Spinal cord (tissue), 10 donors: ENCODE data around the gene IQSEC3. TPM values are rescaled to one million over a fixed set of nuclear protein-coding genes. Genes with fewer than 3 reads are reported as not detected.
"Not testable (repeated sequence)": the region's sequence is repeated elsewhere in the genome, so short reads cannot be mapped to it uniquely, and the experiment has no call there.

Source experiments
- DNase-seq, 6 donors: peaks; one replicate each; pipeline versions ENCODE4 v3.0.0 to v3.0.0-alpha.2; 2013 to 2015; ENCODE audit warnings: low spot score in 6 of 6, low read depth in 4 of 6
- H3K27ac ChIP-seq: one replicate; pipeline ENCODE4 v1.5.1; 2013; ENCODE audit warnings: low read depth, low read length, control low read depth
- H3K27me3 ChIP-seq: one replicate; pipeline ENCODE4 v1.6.1; 2013; ENCODE audit warnings: low read length; ENCODE audit not compliant: control insufficient read depth, insufficient read depth
- H3K36me3 ChIP-seq: one replicate; pipeline ENCODE4 v1.6.1; 2013; ENCODE audit warnings: low read length; ENCODE audit not compliant: control insufficient read depth, insufficient read depth
- H3K4me1 ChIP-seq: one replicate; pipeline ENCODE4 v1.6.1; 2013; ENCODE audit warnings: low read length; ENCODE audit not compliant: control insufficient read depth, insufficient read depth
- H3K4me3 ChIP-seq: one replicate; pipeline ENCODE4 v1.5.1; 2013; ENCODE audit warnings: low read depth, low read length, control low read depth
- H3K9me3 ChIP-seq: one replicate; pipeline ENCODE4 v1.6.1; 2013; ENCODE audit warnings: low read length; ENCODE audit not compliant: control insufficient read depth, insufficient read depth
- WGBS: methylation state at CpG from one replicate; pipeline ENCODE4 v1.1.5; 2013; ENCODE audit warnings: missing lambda C conversion rate; ENCODE audit not compliant: insufficient coverage; 5-methylcytosine and 5-hydroxymethylcytosine counted together
- polyA plus RNA-seq, 2 donors: library from polyadenylated mRNA; unstranded; fragments of 120-200 nt; gene quantifications; one replicate each; pipeline ENCODE4 v1.2.1, GENCODE V29; 2013; ENCODE audit not compliant: insufficient read length in 2 of 2
- total RNA-seq, 2 donors: library from RNA; depleted of rRNA in 1 of 2; stranded (reverse); fragments of 120-200 nt in 1 of 2; fragments of >200 nt in 1 of 2; gene quantifications; one replicate each; pipeline versions ENCODE4 v1.2.3 to v1.2.4, GENCODE V29; 2013 to 2014
- donor health status: healthy.

The IQSEC3 gene
- total and polyA plus RNA-seq, 4 donors: 7.8 to 65.3 (median 39.0) TPM

DNA sequence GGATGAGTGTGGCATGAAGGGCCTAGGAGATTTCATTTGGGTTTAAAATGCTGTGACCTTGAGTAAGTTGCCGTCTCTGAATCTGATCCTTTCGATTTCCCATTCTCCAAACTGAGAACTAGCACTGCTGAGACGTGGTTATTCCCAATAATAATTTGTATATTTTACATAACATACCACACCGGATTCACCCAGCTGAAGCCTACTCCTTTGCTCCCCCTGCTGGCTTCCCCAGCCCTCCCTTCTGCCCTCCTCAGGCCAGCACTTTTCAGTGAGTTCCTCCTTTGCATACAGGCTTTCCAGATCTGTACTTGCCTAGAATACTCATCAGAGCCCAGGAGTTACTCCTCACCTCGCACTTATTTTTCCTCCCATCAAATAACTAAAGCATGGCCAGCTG, 38.7 kb upstream of the IQSEC3 start:
- not testable (repeated sequence) for H3K9me3 ChIP-seq
- no CpG with 5 or more reads among the region's 5 CpGs for WGBS

DNA sequence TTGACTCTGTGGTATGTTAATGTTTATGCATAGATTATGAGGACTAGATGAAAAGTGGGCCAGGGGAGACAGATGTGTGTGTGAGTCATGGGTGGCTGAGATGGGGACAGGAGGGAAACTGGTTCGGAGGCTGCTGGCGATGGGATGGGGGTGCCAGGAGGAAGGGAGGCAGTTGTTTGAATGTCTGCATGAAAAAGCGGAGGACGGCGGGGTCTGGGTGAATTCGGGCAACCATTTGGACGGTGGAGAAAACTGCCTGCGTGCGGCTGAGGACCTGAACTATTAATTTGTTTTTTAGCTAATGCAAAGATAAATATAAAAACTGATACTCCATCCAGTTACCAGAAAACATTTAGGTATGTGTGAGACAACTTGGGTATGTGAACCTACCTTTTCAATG, 27.8 kb upstream of the IQSEC3 start:
- DNase-seq, H3K4me3 ChIP-seq, H3K27ac ChIP-seq, H3K9me3 ChIP-seq, H3K4me1 ChIP-seq, H3K27me3 ChIP-seq, H3K36me3 ChIP-seq: not testable (repeated sequence)
- no CpG with 5 or more reads among the region's 9 CpGs for WGBS

More for the DNA sequence above, 38.7 kb upstream of the IQSEC3 start:
- not testable (repeated sequence) for DNase-seq, H3K27ac ChIP-seq, H3K4me1 ChIP-seq, H3K27me3 ChIP-seq, H3K36me3 ChIP-seq, H3K4me3 ChIP-seq

DNA sequence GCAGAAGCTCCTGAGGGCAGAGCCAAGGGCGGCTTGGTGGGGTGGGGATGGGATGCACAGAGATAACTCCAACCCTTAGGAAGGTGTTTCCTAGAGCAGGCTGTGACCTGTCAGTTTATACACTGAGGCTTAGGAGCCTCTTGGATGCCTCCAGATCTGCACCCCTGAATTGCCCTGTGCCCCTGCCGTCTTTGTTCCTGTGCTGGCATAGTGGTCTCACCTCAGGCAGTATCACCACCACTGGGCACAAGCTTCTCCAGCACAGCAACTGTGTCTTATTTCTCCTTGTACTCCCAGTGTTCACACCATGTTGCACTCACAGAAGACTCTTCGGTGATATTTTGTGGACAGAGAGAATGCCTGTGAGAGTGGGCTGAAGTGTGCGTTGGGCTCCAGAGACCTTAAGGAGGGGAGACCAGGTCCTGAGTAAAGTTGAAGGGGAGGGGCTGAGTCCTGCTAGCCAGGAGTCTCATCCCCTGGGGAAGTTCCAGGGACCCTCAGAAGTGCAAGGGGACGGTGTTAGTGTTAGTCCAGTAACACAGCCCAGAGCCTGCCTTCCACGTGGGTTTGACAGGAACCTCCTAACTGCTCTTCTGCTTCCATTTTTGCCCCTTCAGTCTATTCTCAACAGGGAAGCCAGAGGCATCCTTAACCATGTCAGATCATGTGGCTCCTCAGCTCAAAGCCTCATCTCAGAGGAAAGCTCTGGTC, 26.9 kb upstream of the IQSEC3 start:
- H3K9me3 ChIP-seq, H3K27me3 ChIP-seq, H3K27ac ChIP-seq, DNase-seq, H3K4me1 ChIP-seq, H3K36me3 ChIP-seq, H3K4me3 ChIP-seq: not testable (repeated sequence)
- WGBS: 50% methylated on average over 2 of the region's 6 CpGs

DNA sequence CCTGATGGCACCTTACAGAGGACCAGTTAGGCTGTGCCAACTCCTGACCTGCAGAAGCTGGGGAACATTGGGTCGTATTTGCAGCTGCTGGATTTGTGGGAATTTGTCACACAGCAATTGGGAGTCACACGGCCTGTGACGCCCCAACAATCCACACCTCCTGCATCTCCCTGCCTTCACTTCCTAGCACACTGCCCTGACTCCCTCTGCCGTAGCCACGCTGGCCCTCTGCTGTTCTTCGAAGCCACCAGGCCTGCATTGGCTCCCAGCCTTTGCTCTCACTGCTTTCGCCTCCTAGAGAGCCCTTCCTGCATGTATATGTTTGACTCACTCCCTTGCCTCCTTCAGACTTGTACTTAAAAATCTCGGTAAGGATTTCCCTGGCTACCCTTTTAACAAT, 22.2 kb upstream of the IQSEC3 start:
- not testable (repeated sequence) for H3K9me3 ChIP-seq, H3K4me3 ChIP-seq, H3K4me1 ChIP-seq, H3K27ac ChIP-seq, H3K27me3 ChIP-seq, DNase-seq, H3K36me3 ChIP-seq
- WGBS: 74% methylated on average over 3 of the region's 8 CpGs

DNA sequence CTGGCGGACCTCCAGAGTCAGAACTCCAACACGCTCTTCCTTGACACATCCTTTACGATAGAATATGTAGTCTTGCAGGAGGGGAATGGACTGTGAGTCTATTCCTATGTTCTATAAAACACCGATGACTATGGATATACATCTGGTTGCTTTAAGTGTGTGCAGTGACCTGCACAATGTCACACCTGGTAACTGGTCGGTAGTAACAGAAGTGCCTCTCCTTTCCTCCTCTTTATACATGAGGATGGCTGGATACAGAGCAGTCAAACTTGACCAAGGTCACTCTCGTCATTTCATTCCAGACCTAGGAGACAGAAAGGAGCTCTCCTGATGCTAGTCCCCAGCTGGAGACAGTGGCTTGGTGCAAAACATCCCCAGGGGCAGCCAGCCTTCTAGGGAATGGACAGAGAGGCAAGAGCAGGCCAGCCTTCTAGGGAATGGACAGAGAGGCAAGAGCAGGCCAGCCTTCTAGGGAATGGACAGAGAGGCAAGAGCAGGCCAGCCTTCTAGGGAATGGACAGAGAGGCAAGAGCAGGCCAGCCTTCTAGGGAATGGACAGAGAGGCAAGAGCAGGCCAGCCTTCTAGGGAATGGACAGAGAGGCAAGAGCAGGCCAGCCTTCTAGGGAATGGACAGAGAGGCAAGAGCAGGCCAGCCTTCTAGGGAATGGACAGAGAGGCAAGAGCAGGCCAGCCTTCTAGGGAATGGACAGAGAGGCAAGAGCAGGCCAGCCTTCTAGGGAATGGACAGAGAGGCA, 21.2 kb upstream of the IQSEC3 start:
- not testable (repeated sequence) for DNase-seq, H3K27me3 ChIP-seq, H3K36me3 ChIP-seq, H3K9me3 ChIP-seq, H3K27ac ChIP-seq, H3K4me3 ChIP-seq, H3K4me1 ChIP-seq
- 78% methylated on average over 2 of the region's 6 CpGs for WGBS

DNA sequence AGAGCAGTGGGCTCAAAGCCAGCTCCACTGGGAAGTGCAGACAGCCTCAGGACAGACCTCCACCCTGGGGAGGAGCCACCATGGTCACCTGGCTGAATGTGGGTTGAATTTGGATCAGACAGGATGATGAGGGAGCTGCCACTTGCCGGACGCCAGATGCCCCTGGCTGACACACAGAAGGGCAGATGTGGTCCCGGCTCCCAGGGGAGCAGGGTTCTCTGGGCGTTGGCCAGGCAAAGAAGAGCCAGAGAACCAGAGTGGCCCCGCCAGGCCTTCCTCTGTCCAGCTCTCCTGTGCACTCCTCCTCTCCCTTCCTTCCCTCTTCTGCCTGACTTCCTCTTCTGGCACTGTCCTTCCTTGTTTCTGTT, 20.6 kb upstream of the IQSEC3 start:
- H3K36me3 ChIP-seq, H3K4me1 ChIP-seq, DNase-seq, H3K9me3 ChIP-seq, H3K27me3 ChIP-seq, H3K4me3 ChIP-seq, H3K27ac ChIP-seq: not testable (repeated sequence)
- no CpG with 5 or more reads among the region's 5 CpGs for WGBS

DNA sequence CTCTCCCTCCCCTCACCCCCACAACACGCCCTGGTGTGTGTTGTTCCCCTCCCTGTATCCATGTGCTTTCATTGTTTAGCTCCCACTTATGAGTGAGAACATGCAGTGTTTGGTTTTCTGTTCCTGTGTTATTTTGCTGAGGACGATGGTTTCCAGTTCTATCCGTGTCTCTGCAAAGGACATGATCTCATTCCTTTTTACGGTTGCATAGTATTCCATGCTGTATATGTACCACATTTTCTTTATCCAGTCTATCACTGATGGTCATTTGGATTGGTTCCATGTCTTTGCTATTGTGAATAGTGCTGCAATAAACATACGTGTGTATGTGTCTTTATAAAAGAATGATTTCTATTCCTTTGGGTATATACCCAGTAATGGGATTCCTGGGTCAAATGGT, 20.0 kb upstream of the IQSEC3 start:
- not testable (repeated sequence) for H3K4me3 ChIP-seq, H3K27me3 ChIP-seq, H3K9me3 ChIP-seq, H3K27ac ChIP-seq, H3K36me3 ChIP-seq, H3K4me1 ChIP-seq, DNase-seq
- no CpG with 5 or more reads among the region's 5 CpGs for WGBS

DNA sequence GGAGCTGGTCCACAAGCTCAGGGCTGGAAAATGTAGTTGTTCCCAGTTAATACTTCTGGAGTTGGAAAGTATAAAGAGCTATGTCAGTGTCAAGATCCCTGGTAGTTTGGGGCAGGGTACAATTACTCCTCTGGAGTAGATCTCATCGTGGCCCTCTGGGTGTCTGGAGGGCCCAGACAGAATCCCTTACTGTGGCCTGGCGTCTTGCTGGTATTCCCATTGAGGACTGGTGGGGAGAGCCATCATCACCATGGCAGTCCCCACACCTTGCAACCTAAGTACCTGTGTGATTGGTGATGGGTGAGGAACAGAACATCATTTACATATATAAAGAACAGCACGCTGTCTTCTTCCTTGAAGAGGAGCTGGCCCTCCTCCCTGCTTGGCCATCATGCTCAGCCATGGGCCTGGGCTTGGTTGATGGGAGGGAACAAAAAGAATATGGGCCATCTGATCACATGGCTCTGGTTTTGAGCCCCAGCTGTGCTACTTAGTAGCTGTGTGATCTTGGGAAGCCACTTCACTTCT, 18.8 kb upstream of the IQSEC3 start:
- H3K36me3 ChIP-seq, H3K4me3 ChIP-seq, H3K4me1 ChIP-seq, DNase-seq, H3K27me3 ChIP-seq, H3K27ac ChIP-seq, H3K9me3 ChIP-seq: not testable (repeated sequence)
- WGBS: 77% methylated on average over 1 of the region's 3 CpGs

DNA sequence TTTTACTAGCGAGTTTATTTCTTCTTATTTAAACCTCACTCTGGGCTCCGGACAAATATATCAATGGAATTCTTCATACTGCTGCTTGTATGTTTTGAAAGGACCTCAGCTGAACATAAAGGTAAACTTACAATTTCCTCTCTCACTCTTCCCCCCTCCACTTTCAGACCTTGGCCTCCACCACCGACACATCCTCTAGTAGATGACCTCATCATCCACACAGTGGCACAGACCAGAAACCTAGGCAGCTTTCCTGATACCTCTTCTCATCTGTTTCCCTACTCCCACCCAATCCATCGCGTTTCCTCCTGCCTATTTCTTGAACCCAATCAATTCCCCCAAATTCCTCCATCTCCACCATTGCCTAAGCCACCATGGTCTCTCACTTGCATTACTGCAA, 17.4 kb upstream of the IQSEC3 start:
- not testable (repeated sequence) for H3K27ac ChIP-seq, H3K4me3 ChIP-seq, H3K4me1 ChIP-seq, H3K36me3 ChIP-seq, H3K9me3 ChIP-seq, DNase-seq
- 85% methylated on average over 5 of the region's 5 CpGs for WGBS
- H3K27me3 ChIP-seq: peaks cover 12% of the 10 kb centered on the region

DNA sequence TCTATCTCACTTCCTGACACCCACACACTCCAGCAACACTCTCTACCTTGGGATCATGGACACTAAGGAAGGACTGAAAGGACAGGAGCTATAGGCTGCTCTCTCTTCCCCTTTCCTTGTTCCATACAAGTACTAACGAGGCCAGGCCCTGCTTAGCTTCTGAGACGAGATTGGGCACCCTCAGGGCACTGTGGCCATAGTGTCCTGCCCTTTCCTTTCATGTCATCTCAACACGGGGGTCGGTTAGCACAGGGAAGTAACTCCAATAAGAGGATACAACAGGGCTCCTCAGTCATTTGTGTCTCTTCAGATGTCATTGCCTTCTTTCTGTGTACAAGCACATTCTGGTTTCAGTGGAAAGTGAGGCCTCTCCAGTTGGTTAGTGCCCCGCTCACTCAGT, 15.5 kb upstream of the IQSEC3 start:
- not testable (repeated sequence) for H3K9me3 ChIP-seq, H3K27ac ChIP-seq, H3K4me3 ChIP-seq, DNase-seq, H3K36me3 ChIP-seq, H3K4me1 ChIP-seq
- H3K27me3 ChIP-seq: peaks cover 24% of the 10 kb centered on the region
- WGBS: 63% methylated on average over 4 of the region's 5 CpGs
